T-helper 2 cell treated with Interferon-gamma antibody and Interleukin-4, amounts not matched to agents 5 μg/mL and 100 μg/mL, for 36 hours (primary cell): Measurements from ENCODE around the gene SLC25A10.
A peak's percentile ranks its signal among the peaks of the same experiment; 100 is the strongest.

Experiments used
- DNase-seq: peaks from one replicate; pipeline ENCODE4 v3.0.0; 2021; ENCODE audit warnings: low spot score
- H3K27ac Mint-ChIP-seq: one replicate; pipeline ENCODE4 v1.8.0; 2021; ENCODE audit warnings: mild to moderate bottlenecking, mixed read lengths
- H3K27me3 Mint-ChIP-seq: one replicate; pipeline ENCODE4 v1.8.0; 2021; ENCODE audit warnings: low read depth, mixed read lengths
- H3K36me3 Mint-ChIP-seq: one replicate; pipeline ENCODE4 v1.8.0; 2021; ENCODE audit warnings: low read depth, mixed read lengths
- H3K4me1 Mint-ChIP-seq: one replicate; pipeline ENCODE4 v1.8.0; 2021; ENCODE audit warnings: low read depth, mixed read lengths
- H3K4me3 Mint-ChIP-seq: one replicate; pipeline ENCODE4 v1.8.0; 2022; ENCODE audit warnings: mild to moderate bottlenecking, moderate library complexity, mixed read lengths
- H3K9me3 Mint-ChIP-seq: one replicate; pipeline ENCODE4 v1.8.0; 2021; ENCODE audit warnings: mixed read lengths

The SLC25A10 gene

DNA sequence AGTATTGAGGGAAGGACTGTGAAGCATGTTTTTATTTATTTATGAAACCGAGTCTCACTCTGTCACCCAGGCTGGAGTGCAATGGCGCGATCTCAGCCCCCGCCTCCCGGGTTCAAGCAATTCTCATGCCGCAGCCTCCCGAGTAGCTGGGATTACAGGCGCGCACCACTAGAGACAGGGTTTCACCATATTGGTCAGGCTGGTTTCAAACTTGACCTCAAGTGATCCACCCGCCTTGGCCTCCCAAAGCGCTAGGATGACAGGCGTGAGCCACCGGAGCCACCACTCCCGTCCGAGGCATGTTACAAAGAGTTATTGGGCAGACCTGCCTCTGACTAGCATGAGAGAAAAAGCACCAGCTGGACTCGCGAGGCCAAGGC is 5.9 kb upstream of the SLC25A10 start:
- DNase-seq, result no peak
- peaks cover 18% of the 10 kb centered on the region for H3K4me1 Mint-ChIP-seq
- H3K27me3 Mint-ChIP-seq, result no peaks in the 10 kb centered on the region
- H3K27ac Mint-ChIP-seq, result no peak overlapping the region
- no peaks in the 10 kb centered on the region for H3K9me3 Mint-ChIP-seq
- no peak overlapping the region for H3K4me3 Mint-ChIP-seq
- H3K36me3 Mint-ChIP-seq, result peaks cover 32% of the 10 kb centered on the region

DNA sequence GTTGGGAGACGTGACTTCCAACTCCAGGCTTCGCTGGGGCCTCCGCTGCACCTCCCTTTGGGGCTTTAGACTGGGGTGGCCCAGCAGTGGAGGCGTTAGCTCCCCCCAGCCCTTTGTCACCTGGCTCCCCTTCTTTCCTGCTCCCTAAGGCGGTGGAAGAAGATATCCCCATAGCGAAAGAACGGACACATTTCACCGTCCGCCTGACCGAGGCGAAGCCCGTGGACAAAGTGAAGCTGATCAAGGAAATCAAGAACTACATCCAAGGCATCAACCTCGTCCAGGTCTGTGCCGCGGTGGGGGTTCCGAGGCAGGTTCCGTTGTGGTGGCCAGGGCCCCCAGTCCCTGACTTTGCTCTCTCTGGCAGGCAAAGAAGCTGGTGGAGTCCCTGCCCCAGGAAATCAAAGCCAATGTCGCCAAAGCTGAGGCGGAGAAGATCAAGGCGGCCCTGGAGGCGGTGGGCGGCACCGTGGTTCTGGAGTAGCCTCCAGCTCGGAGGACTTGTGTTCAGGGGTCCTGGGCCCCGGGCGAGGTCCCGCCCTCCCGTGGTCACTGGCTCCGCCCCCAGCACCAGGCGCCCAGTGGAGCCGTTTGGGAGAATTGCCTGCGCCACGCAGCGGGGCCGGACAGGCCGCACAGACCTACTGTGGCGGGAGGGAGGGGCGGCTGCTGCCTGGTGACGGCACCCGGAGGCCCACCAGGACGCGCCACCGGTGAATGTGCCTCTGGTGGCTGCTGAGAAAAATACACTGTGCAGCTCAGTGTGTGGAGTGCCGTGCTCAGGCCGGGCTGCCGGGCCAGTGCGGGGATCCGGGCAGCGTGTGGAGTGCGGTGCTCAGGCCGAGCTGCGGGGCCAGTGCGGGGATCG is 5.1 kb upstream of the SLC25A10 start:
- no peak overlapping the region for H3K4me3 Mint-ChIP-seq
- no peaks in the 10 kb centered on the region for H3K27me3 Mint-ChIP-seq
- no peaks in the 10 kb centered on the region for H3K9me3 Mint-ChIP-seq
- peaks cover 28% of the 10 kb centered on the region for H3K36me3 Mint-ChIP-seq
- H3K4me1 Mint-ChIP-seq, result peaks cover 15% of the 10 kb centered on the region
- DNase-seq, result no peak
- no peak overlapping the region for H3K27ac Mint-ChIP-seq

DNA sequence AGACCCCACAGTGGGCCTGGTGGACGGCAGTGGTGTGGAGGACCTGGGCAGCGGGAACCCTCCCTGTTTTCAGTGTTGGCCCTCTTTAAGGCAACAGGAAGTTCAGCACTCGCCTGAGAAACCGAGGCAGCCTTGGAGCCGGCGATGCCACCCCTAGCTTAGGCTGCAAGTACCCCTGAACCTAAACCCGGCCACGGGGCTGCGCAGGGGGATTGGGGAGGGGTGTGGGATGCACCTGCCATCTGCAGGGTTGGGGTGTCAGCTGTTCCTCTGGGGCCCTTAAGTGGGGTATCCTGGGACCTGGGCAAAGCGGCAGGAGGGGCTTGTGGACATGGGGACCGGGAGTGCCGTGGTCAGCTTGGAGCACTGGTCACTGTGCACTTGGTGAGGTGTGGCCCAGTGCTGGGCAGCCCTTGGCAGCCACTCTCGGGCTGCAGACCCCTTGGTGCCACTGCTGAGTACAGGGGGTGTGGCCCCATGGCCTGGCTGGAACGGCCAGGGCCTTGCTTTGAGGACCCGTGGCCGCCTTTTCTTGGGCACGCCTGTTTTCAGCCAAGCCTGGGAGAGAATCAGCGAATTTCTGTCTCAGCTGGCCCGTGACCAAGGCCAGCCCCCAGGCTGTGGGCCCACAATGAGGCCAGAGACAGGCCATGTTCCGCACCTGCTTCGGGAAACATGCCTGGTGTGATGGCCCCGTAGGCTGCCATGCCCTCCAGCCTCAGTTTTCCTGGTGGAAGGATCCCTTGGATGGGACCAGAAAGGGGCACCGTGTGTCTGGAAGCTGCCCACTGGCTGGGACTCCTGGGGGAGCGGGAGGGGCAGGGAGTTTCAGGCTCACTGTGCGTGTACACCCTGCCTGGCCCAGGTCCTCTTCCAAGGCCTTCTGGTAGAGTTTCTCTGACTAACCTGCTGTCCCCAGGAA is 4.1 kb upstream of the SLC25A10 start:
- Mint-ChIP-seq H3K4me1 (peaks cover 15% of the 10 kb centered on the region), H3K36me3 (peaks cover 20% of the 10 kb centered on the region), H3K4me3 (no peak overlapping the region), H3K27me3 (no peaks in the 10 kb centered on the region), H3K27ac (no peak overlapping the region), H3K9me3 (no peaks in the 10 kb centered on the region)
- no peak for DNase-seq

DNA sequence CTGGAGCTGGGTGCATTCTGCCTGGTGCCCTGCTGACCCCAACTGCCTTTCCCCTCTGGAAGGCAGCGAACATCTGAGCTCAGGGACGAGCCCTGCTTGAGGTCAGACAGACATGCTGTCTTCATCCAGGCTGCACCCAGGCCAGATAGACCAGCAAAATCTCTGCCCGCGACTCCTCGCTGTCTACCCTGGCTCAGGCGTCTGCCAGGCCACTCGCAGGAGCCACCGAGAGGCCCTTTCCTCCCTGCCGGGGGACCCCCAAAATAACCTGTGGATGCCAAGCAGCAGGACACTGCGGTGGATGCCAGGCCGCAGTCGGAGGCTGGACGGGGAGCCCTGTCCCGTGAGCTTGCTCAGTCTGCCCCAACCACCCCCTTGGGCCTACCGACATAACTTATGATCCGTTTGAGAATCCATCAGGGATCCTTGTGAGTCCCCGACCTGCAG is 3.3 kb upstream of the SLC25A10 start:
- Mint-ChIP-seq H3K4me1 (peaks cover 19% of the 10 kb centered on the region), H3K4me3 (no peak overlapping the region), H3K27ac (no peak overlapping the region), H3K9me3 (no peaks in the 10 kb centered on the region), H3K27me3 (no peaks in the 10 kb centered on the region), H3K36me3 (peaks cover 20% of the 10 kb centered on the region)
- DNase-seq, result no peak

DNA sequence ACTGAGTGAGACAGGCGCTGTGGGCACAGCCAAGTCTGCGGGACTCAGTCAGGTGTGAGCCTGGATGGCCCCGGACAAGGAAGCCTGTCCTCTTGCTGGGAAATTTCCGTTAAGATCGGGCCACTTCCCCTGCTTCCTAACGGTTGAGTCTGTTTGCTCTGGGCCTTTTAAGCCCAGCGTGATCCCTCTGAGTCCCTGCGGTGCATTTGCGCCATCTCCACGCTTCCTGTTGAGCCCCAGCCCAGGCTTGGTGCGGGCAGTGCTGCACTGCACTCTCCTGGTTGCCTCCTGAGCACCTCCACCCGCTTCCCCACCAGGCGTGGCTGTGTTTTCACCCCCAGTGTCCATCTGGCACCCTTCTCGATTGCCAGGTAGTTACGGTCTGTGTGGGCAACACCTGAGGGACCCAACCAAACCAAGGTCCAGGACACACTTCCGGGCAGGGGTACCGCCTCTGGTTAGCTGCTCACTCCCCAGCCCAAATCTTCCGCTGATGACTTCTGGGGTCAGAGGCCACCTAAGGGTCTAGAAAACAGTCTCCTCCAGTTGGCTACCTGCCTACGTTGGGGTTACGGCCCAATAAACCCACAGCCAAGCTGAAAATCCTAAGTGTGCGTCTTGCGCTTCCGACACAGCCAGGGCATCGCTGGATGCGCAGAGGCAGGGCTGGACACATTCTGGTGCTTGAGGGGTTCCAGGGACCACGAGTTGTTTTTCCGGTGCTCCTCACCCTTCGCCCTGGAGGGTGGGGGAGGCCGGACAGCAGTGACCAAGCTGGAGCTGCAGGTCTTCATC is 1.4 kb upstream of the SLC25A10 start:
- peaks cover 11% of the 10 kb centered on the region for H3K36me3 Mint-ChIP-seq
- no peaks in the 10 kb centered on the region for H3K9me3 Mint-ChIP-seq
- H3K4me1 Mint-ChIP-seq, result peaks cover 14% of the 10 kb centered on the region
- peak overlapping the region; percentile 71 for H3K4me3 Mint-ChIP-seq
- peak overlapping the region; percentile 68 for H3K27ac Mint-ChIP-seq
- no peak for DNase-seq
- H3K27me3 Mint-ChIP-seq, result no peaks in the 10 kb centered on the region

DNA sequence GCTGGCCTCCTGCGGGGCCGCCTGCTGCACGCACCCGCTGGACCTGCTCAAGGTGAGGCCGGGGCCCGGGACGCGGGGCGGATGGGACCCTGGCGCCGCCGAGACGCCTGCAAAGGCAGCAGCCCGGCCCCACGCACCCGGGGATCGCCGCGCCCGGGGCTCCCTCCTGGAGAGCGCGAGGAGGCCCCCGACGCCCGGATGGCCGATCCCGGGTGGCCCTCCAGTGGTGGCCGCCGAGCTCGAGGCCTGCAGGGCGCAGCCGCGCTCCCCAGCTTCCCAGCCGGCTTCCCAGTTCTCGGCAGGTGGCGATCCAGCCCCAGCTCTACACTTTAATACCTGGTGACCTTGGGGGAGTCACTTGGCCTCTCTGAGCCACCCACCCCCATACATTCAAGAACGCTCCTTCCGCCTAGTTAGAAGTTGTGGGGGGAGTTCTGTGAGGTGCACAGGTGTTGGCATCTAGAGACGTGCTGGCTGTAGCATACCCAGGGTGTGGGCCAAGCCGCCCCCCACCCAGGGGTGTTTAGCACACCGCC is 452 bp downstream of the SLC25A10 start:
- H3K36me3 Mint-ChIP-seq, result peaks cover 2% of the 10 kb centered on the region
- H3K27me3 Mint-ChIP-seq, result no peaks in the 10 kb centered on the region
- no peaks in the 10 kb centered on the region for H3K9me3 Mint-ChIP-seq
- H3K27ac Mint-ChIP-seq, result peak overlapping the region; percentile 70
- H3K4me3 Mint-ChIP-seq, result peak overlapping the region; percentile 95
- DNase-seq, result peak; percentile 24
- peaks cover 14% of the 10 kb centered on the region for H3K4me1 Mint-ChIP-seq

DNA sequence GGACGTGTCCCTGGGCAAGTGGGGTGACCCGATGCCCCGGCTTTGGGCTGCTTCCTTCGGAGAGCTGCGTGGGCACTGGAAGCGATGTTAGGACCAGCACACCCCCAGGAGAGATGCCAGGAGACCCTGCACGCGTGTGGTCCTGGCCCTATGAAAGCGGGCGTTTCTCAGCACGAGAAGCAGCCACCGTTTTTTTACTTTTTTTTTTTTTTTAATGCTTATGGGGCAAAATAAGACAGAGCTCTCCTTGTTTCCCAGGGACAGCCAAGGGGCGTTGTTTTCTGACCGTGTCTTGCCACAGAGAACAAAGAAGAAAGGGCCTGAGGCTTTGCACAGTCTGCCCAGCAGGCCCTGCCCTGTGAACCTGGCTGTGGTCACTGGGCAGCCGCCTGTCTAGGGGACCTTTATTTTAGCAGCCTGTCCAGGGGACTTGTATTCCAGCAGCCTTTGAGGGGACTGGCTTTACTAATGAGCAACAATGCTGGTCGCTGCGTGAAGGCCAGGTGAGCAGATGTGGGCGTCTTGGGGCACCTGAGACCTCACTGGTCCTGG is 996 bp downstream of the SLC25A10 start:
- Mint-ChIP-seq H3K27me3 (no peaks in the 10 kb centered on the region), H3K9me3 (no peaks in the 10 kb centered on the region), H3K27ac (peak overlapping the region; percentile 70), H3K36me3 (peaks cover 2% of the 10 kb centered on the region), H3K4me1 (peaks cover 14% of the 10 kb centered on the region), H3K4me3 (peak overlapping the region; percentile 95)
- no peak for DNase-seq

DNA sequence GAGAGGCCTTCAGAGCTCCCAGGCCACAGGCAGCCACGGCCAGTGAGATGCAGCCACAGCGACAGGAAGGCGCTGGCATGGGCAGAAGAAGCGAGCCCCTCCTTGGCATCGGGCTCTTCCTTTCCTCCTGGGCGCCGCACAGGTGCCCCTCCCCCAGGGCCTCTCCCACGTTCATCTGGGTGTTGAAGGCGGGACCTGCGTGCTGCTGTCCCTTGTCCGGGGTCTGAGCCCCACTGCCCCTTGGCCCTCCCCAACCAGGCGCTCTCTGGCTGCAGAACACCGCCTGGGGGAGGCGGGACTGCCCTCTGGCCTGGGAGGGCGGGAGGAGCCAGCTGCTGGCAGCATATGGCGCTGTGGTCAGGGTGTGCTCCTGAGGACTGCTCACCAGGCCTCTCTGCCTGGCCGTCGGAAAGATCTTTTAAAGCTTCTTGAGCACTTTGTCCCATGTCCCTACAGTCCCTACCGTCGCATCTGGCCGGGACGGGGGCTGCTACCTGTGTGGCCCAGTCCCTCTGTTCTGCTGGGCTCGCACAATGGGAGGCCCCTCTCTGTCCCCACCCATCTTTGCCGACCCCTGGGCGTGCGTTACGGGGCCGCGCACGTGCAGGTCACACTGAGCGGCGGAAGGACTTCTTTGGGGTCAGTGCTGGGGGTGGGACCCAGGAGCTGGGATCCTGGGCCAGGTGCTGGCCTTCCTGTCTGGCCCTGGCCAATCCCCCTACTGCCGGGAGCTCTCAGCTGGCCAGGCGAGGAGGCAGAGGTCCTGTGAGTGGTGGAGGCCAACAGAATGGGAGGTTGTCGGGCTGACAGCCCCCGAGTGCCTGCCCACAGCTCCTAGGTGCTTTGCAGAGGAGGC is 1.7 kb downstream of the SLC25A10 start:
- Mint-ChIP-seq H3K27ac (no peak overlapping the region), H3K36me3 (peaks cover 2% of the 10 kb centered on the region), H3K4me1 (peaks cover 14% of the 10 kb centered on the region), H3K27me3 (no peaks in the 10 kb centered on the region), H3K4me3 (peak overlapping the region; percentile 95), H3K9me3 (no peaks in the 10 kb centered on the region)
- no peak for DNase-seq

DNA sequence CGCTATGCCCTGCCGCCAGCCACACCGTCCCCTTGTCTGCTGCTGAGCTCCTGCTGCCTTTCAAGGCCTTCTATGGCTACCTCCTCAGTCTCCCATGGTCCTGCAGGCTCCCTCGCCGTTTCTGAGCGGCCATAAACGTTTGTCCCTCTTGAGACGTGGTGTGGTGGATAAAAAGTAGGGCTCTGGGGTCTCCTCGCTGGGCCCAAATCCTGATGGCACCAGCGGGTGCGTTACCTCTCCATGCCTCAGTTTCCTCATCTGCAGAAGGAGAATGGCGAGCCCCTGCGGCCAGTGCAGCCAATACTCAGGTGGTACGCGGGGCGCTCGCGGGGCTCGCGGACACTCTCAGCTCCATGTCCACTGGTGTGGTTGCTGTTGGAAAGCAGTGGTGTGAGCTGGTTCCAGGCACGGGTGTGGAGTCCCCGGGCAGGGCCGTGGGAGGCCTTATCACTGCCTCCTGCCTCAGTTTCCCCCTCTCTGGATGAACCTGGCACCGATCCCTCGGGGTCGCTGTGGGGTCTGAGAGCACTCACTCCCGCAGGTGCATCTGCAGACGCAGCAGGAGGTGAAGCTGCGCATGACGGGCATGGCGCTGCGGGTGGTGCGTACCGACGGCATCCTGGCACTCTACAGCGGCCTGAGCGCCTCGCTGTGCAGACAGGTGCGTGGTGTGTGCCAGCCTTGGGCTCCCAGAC is 2.5 kb downstream of the SLC25A10 start:
- peak overlapping the region; percentile 36 for H3K4me3 Mint-ChIP-seq
- no peak for DNase-seq
- H3K27me3 Mint-ChIP-seq, result no peaks in the 10 kb centered on the region
- no peaks in the 10 kb centered on the region for H3K9me3 Mint-ChIP-seq
- H3K4me1 Mint-ChIP-seq, result peaks cover 14% of the 10 kb centered on the region
- no peak overlapping the region for H3K27ac Mint-ChIP-seq
- H3K36me3 Mint-ChIP-seq, result no peaks in the 10 kb centered on the region

DNA sequence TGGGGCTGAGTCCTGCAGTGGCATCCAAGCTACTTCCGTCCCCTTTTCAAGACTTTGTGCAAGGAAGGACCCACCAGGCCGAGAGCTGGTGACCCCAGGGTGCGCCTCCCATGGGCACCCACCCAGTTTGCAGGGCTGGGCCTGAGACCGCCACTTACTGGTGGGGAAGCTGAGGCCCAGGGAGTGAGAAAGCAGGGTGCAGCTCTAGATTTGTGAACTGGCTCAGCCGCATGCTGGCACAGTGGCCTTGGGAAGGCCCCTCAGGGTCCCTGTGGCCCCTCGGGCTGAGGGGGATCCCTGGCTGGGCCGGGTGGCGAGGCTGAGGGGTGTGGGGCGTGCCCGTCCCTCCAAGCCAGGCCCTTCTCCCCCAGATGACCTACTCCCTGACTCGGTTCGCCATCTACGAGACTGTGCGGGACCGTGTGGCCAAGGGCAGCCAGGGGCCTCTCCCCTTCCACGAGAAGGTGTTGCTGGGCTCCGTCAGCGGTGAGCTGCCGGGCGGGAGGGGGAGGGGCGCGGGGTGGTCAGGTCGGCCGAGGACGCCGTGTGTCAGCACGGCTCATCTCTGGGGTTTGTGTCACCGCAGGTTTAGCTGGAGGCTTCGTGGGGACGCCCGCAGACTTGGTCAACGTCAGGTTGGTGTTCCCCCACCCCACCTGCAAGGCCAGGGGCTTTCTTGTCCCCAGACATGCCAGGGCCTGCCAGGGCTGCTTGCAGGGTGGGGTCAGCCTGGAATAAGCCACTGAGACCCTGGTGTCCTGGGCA is 3.2 kb downstream of the SLC25A10 start:
- DNase-seq, result no peak
- Mint-ChIP-seq H3K27ac (no peak overlapping the region), H3K9me3 (no peaks in the 10 kb centered on the region), H3K27me3 (no peaks in the 10 kb centered on the region), H3K4me1 (peaks cover 14% of the 10 kb centered on the region), H3K36me3 (no peaks in the 10 kb centered on the region), H3K4me3 (no peak overlapping the region)

DNA sequence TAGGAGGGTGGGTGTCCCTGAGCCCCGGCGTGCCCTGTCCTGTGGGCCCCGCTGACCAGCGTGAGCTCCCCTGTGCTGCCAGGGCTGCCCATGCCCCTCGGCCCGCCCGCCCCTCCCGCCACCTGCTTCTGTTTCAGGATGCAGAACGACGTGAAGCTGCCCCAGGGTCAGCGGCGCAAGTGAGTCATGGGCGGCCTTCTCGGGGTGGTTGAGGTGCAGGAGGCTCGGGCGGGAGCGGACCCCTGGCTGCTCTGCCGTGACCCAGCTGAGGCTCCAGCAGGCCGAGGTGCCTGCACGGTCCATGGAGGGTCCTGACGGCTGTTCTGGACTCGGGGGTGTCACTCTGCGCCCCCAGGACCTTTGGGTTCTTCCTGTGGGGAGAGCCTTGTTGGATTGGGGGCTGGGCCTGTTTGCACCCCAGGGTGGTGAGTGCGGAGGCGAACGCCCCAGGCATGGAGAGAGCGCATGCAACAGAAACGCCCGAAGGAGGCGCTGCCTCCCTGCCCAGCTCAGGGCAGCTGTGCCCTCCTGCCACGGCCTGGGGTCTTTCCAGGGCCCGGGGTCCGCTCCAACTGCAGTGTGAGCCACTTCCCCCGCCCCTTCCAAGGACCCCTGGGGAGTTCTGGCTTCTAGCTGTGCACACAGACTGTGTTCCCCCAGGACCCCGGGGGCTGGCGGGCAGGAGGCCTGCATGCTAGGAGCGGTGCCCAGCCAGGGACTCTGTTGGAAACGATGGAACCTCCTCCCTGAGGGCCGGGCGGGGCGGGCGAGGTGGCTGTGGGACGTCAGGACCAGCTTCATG is 4.0 kb downstream of the SLC25A10 start:
- H3K27me3 Mint-ChIP-seq, result no peaks in the 10 kb centered on the region
- H3K27ac Mint-ChIP-seq, result no peak overlapping the region
- no peak overlapping the region for H3K4me3 Mint-ChIP-seq
- no peaks in the 10 kb centered on the region for H3K9me3 Mint-ChIP-seq
- H3K4me1 Mint-ChIP-seq, result peaks cover 8% of the 10 kb centered on the region
- no peak for DNase-seq
- no peaks in the 10 kb centered on the region for H3K36me3 Mint-ChIP-seq
